HEK293T (cell line): ENCODE results near the gene PITX3.
"Not testable (repeated sequence)": the region's sequence is repeated elsewhere in the genome, so short reads cannot be mapped to it uniquely, and the experiment has no call there.

Experiments used
- CTCF ChIA-PET: fragments of 350-600 bp; formaldehyde crosslinking; extraction: SDS; loops from one replicate; lab custom pipeline; 2021; ENCODE audit warnings: antibody characterized with exemption, inconsistent platforms; lab: Yijun Ruan, JAX
- POLR2A ChIA-PET: fragments of 350-600 bp; formaldehyde crosslinking; extraction: SDS; loops from one replicate; lab custom pipeline; 2020; ENCODE audit warnings: antibody characterized with exemption, inconsistent platforms; lab: Yijun Ruan, JAX
- DNase-seq: peaks from one replicate; pipeline ENCODE4 v3.0.0; 2012; ENCODE audit warnings: mixed read lengths; ENCODE audit errors: extremely low spot score
- ARNT ChIP-seq: fragments of 450-650 bp; IDR thresholded peaks from 2 replicates; pipeline ENCODE4 v1.6.1; 2017; ENCODE audit warnings: mild to moderate bottlenecking
- BHLHE40 ChIP-seq: fragments of 450-650 bp; IDR thresholded peaks from 2 replicates; pipeline ENCODE4 v1.6.1; 2016; ENCODE audit warnings: mild to moderate bottlenecking, moderate library complexity, borderline replicate concordance
- CTBP1 ChIP-seq: fragments of 450-650 bp; IDR thresholded peaks from 2 replicates; pipeline ENCODE4 v1.6.1; 2016; ENCODE audit warnings: borderline replicate concordance
- ELF4 ChIP-seq: fragments of 450-650 bp; IDR thresholded peaks from 2 replicates; pipeline ENCODE4 v1.6.1; 2017; ENCODE audit warnings: antibody characterized with exemption
- FOXA1 ChIP-seq: fragments of 450-650 bp; IDR thresholded peaks from 2 replicates; pipeline ENCODE4 v1.6.1; 2016; ENCODE audit warnings: mild to moderate bottlenecking
- FOXK2 ChIP-seq: fragments of 450-650 bp; IDR thresholded peaks from 2 replicates; pipeline ENCODE4 v1.6.1; 2016; ENCODE audit warnings: mild to moderate bottlenecking
- FOXM1 ChIP-seq: fragments of 450-650 bp; IDR thresholded peaks from 2 replicates; pipeline ENCODE4 v1.6.1; 2017; ENCODE audit warnings: mild to moderate bottlenecking, borderline replicate concordance
- HDGF ChIP-seq: fragments of 450-650 bp; IDR thresholded peaks from 2 replicates; pipeline ENCODE4 v1.6.1; 2017; ENCODE audit warnings: antibody characterized with exemption, borderline replicate concordance
- L3MBTL2 ChIP-seq: fragments of 450-650 bp; conservative IDR thresholded peaks from 2 replicates; pipeline ENCODE4 v1.6.1; 2016; ENCODE audit warnings: mild to moderate bottlenecking
- LEF1 ChIP-seq: fragments of 450-650 bp; IDR thresholded peaks from 2 replicates; pipeline ENCODE4 v1.6.1; 2017; ENCODE audit warnings: mild to moderate bottlenecking, borderline replicate concordance
- NFRKB ChIP-seq: fragments of 450-650 bp; IDR thresholded peaks from 2 replicates; pipeline ENCODE4 v1.6.1; 2016; ENCODE audit warnings: mild to moderate bottlenecking, moderate library complexity
- SP1 ChIP-seq: fragments of 450-650 bp; IDR thresholded peaks from 2 replicates; pipeline ENCODE4 v1.6.1; 2017
- SUZ12 ChIP-seq: fragments of 450-650 bp; IDR thresholded peaks from 2 replicates; pipeline ENCODE4 v1.6.1; 2016; ENCODE audit warnings: mild to moderate bottlenecking
- TARDBP ChIP-seq: fragments of 450-650 bp; IDR thresholded peaks from 2 replicates; pipeline ENCODE4 v1.6.1; 2016
- ZNF384 ChIP-seq: fragments of 450-650 bp; IDR thresholded peaks from 2 replicates; pipeline ENCODE4 v1.6.1; 2016
- TF ChIP-seq, protein P1 (sequence below): fragments of 450-650 bp; IDR thresholded peaks from 2 replicates; pipeline ENCODE4 v1.6.1; 2016

Gene PITX3

DNA sequence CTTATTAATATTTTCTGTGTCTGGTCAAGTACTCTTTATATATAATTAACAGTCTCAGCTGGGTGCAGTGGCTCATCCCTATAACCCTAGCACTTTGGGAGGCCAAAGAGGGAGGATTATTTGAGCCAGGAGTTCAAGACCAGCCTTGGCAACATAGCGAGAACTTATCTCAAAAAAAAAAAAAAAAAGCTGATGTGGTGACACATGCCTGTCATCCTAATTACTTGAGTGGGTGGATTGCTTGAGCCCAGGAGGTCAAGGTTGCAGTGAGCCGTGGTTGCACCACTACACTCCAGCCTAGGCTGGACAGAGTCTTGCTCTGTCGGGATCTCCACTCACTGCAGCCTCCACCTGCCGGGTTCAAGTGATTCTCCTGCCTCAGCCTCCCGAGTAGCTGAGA lies 21.9 kb downstream of the PITX3 start:
- POLR2A ChIA-PET, result no interaction called here
- no peak for DNase-seq
- CTCF ChIA-PET, result interaction anchor here (0.5 to 1.7 kb wide), 3 partner anchors 11 to 163 kb away, joined by 5 to 8 read pairs (median 7); no protein-coding TSS in a partner anchor
- no peak for TF ChIP-seq ZNF384

DNA sequence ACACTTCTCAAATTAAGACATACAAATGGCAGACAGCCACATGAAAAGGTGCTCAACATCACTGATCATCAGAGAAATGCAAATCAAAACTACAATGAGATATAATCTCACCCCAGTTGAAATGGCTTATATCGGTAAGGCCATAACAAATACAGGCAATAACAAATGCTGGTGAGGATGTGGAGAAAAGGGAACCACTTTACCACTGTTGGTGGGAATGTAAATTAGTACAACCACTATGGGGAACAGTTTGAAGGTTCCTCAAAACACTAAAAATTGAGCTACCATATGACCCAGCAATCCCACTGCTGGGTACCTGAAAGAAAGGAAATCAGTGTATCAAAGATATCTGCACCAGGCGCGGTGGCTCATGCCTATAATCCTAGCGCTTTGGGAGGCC lies 27.7 kb downstream of the PITX3 start:
- DNase-seq, CTCF ChIA-PET, POLR2A ChIA-PET: not testable (repeated sequence)

DNA sequence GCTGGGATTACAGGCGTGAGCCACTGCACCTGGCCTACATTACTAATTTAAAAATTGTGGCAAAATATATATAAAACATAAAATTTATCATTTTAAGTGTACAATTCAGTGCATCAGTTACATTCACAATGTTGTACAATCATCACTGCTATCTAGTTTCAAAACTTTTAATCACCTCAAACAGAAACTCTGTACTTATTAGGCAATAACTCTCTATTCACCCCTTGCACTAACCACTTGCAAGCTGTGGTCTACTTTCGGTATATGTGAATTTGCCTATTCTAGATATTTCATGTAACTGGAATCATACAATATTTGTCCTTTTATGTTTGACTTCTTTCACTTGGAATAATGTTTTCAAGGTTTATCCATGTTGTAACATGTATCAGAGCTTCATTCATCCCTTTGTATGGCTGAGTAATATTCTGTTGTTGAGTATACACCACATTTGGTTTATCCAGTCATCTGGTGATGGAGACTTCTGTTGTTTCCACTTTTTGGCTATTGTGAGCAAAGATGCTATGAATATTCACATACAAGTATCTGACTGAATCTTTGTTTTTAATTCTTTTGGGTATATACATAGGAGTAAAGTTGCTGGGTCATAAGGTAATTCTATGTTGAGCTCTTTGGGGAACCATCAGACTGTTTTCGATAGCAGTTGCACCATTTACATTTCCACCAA lies 29.6 kb downstream of the PITX3 start:
- CTCF ChIA-PET, result no interaction called here
- TF ChIP-seq FOXK2 (no peak), TARDBP (no peak), SP1 (no peak), BHLHE40 (no peak), ZNF384 (no peak), CTBP1 (no peak), LEF1 (no peak), FOXM1 (no peak), ELF4 (no peak), FOXA1 (no peak), ARNT (no peak), HDGF (no peak), NFRKB (no peak), SUZ12 (no peak), L3MBTL2 (no peak)
- TF ChIP-seq, protein P1, sequence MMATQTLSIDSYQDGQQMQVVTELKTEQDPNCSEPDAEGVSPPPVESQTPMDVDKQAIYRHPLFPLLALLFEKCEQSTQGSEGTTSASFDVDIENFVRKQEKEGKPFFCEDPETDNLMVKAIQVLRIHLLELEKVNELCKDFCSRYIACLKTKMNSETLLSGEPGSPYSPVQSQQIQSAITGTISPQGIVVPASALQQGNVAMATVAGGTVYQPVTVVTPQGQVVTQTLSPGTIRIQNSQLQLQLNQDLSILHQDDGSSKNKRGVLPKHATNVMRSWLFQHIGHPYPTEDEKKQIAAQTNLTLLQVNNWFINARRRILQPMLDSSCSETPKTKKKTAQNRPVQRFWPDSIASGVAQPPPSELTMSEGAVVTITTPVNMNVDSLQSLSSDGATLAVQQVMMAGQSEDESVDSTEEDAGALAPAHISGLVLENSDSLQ, result no peak
- DNase-seq, result no peak
- POLR2A ChIA-PET, result no interaction called here

DNA sequence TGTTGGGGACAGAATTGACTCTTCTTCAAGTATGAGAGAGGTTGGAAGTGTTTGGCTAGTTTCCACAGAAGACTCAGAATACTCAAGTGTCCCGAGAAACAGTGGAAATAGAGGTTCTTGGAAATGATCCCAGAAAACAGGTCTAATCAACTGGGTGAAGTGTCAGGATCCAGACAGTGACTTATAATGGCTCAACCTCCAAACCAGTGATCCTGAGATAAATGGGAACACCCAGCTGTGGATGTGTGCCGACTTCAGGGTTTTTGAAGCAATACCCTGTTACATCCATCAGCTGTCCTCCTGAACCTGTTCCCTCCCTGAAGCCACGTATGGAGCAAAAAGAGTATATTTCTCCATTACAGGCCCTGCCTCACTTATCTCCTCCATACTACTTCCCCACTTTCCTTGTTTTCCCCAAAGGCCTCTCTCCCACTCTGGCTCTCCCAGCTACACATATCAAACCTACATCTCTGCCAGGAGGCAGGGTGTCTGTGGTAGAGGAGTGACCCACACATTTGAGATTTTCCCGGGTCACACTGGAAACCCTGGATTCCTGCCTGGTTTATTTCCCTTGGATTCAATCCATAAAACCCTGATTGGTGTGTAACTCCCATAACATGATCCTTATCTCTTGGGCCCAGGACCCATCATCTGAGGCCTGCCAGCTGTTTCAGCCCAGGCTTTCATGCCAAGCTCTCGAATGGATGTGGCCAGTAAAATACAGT lies 32.8 kb downstream of the PITX3 start:
- POLR2A ChIA-PET, result no interaction called here
- CTCF ChIA-PET, result interaction anchor here (0.6 to 0.7 kb wide), 2 partner anchors 13 to 22 kb away, joined by 3 read pairs; no protein-coding TSS in a partner anchor
- no peak for DNase-seq
- TF ChIP-seq CTBP1, result no peak
- TF ChIP-seq, protein P1, result no peak
- no peak for TF ChIP-seq ELF4
- no peak for TF ChIP-seq FOXK2
- TF ChIP-seq ARNT, result no peak
- no peak for TF ChIP-seq FOXA1
- no peak for TF ChIP-seq NFRKB
- TF ChIP-seq SP1, result no peak
- TF ChIP-seq ZNF384, result no peak

DNA sequence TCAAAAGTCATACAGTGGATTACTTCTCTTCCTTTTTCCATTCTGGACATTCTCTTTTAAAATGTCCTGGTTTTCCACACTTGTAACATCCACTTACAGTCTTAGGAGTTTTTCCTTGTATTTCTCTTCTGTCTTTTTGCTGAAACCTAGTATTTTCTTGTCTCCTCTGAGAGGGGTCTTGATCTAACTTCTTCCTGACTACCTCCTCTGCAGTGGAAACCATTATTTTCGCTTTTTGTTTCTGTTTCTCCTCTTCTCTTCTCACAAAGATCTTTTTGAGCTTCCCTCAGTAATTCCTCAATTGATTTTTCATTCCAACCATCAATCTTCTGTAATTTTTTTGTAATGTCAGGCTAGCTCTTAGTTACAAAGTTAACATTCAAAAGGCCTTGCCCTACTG lies 38.9 kb downstream of the PITX3 start:
- POLR2A ChIA-PET, result interaction anchor here (0.6 kb wide), 1 partner anchor 299 kb away, joined by 4 read pairs; no protein-coding TSS in a partner anchor
- CTCF ChIA-PET, result no interaction called here
- TF ChIP-seq HDGF (no peak), ELF4 (no peak), ARNT (no peak), FOXK2 (no peak), NFRKB (no peak), FOXA1 (no peak), TARDBP (no peak), LEF1 (no peak), SUZ12 (no peak), BHLHE40 (no peak), SP1 (no peak), CTBP1 (no peak), L3MBTL2 (no peak), FOXM1 (no peak), ZNF384 (no peak)
- TF ChIP-seq, protein P1, result no peak
- DNase-seq, result no peak

DNA sequence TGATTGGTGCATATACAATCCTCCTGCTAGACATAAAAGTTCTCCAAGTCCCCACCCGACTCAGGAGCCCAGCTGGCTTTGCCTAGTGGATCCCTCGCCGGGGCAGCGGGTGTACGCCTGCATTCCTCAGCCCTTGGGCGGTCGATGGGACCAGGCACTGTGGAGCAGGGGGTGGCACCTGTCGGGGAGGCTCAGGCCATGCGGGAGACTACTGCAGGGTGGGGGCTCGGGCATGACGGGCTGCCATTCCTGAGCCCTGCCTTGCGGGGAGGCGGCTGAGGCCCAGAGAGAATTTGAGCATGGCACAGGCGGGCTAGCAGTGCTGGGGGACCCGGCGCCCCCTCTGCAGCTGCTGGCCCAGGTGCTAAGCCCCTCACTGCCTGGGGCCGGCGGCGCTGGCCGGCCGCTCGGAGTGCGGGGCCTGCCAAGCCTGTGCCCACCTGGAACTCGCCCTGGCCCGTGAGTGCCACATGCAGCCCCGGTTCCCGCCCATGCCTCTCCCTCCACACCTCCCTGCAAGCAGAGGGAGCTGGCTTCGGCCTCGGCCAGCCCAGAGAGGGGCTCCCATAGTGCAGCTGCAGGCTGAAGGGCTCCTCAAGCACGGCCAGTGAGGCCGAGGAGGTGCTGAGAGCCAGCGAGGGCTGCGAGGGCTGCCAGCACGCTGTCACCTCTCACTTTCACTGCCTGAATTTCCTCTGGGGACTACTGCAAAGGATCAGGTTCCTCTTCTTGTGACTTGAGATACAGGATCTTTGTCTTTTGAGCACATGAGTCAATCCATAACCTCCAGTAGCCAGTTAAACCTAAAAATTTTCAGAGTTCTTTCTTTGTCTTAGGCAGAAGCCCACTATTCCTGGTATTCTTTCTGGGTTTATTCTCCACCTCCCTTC lies 40.3 kb downstream of the PITX3 start:
- DNase-seq, result no peak
- ChIA-PET POLR2A (no interaction called here), CTCF (no interaction called here)
- TF ChIP-seq FOXM1 (no peak), BHLHE40 (no peak), LEF1 (no peak), TARDBP (no peak), SUZ12 (no peak), L3MBTL2 (no peak), CTBP1 (no peak)
- TF ChIP-seq, protein P1, result no peak
